AML-193 (cell line): ENCODE measurements around the gene RANBP3.
A peak's percentile ranks its signal among the peaks of the same experiment; 100 is the strongest.
"Not testable (repeated sequence)": the region's sequence is repeated elsewhere in the genome, so short reads cannot be mapped to it uniquely, and the experiment has no call there.

Source experiments
- DNase-seq, 2 experiments: peaks; one replicate each; lab custom pipeline; 2025; lab: John Stamatoyannopoulos, UW

Gene RANBP3

DNA sequence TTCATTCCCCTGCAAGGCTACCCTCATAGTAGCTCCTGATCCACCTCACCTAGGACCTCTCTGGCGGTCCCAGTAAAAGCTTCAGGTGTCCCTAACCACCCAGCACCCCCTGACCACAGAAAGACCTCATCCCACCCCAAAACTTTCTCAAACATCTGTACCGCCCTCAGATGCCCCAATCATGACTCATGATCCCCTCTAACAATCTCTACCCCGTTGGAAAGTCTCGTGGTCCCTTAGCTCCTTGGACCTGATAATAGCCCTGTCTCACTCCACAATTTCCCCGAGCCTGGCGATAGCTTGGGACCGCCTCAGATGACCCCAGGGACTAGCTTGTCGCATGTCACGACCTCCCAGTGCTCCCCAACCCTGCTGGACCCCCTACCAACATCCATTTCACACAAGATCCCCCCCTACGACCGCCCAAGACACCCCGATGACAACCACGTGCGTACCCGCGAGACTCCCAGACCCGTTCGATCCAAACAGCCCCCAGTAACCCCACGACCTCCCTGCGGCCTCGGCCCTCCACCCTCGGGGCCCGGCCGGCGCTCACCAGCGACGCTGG is 74.8 kb downstream of the RANBP3 start:
- DNase-seq = no peak

DNA sequence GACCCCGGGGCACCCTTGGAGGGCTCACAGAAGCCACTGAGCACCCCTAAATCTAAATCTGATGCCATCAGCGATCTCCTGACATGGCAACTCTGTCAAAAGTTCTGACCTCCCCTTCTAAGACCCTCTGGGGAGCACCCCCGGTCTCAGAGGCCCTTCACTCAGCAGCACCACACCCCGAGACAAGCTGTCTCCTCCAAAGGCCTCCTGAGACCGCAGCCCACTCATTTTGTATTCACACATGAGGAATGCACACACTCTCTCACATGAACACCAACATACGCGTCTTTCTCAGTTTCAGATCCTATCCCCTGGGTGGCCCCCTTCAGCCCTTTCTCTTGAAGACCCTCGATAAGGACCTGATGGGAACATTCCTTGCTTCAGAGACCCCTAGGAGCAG is 77.0 kb downstream of the RANBP3 start:
- DNase-seq = no peak

DNA sequence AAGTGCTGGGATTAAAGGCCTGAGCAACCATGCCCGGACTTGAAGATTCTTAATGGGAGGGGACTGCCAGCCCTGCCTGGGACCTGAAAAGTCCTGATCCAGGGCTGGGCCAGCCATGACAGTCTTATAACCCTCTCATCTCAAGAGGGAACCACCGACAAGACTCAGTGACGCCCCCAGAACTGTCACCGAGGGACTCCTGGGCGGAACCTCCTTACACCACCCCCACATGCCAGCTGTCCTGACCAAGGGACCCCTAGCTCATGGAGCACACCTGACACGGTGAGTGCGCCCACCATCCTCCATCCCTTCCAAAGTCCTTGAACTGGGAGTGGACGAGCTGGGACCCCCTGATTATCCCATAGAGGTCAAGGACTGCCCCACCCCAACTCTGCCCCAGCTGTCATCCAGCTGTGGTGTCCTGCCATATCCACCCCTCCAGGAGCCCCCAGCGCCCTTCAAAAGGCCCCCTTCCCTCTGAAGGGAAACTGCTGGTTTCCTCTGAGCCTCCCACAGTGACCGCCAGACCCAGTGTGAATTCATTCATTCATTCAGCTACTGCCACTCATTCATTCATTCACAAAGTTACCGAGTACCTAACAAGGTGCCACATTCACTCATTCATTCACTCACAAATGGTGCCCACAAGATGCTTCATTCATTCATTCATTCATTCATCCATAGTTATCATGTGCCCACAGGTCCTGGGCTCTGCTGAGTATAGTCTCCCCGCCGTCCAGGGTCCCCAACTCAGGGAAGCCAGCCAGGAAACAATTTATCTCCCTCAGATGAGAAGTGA is 78.0 kb downstream of the RANBP3 start:
- no peak for DNase-seq

DNA sequence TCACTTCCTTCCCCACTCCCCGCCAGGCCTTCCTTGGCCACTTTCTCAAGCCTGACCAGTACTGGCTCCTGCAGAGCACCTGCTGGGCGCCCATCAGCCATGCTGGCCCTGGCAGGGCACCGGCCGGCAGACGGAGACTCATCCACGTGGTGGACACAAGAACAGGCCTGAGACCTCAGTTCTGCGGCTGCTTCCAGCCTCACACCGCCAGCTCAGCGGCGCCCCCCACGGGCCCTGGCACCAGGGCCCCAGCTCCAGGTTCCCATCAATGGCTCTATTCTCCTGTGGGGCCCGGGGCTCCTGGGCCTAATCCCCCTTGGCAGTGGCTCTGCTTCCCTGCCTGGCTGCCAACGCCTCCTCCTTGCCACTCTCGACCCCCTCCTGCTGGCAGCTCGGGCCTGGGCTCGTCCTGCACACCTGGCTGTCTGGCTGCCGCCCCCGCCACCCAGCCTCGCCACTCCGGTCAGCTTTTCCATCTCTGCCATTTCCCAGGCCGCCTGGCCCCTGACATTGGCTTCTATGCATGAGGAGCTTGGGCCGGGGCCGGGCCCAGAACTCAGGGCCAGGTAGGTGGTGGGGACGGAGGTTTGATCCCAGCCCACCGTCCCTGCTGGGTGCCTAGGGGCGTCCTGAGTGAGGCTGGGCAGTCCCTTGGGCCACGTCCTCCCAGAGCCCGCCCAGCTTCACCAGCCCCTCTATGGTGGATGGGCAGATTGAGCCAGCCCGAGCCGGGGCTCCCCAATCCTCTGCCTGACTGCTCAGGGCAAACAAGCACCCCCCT is 80.6 kb downstream of the RANBP3 start:
- DNase-seq = no peak

DNA sequence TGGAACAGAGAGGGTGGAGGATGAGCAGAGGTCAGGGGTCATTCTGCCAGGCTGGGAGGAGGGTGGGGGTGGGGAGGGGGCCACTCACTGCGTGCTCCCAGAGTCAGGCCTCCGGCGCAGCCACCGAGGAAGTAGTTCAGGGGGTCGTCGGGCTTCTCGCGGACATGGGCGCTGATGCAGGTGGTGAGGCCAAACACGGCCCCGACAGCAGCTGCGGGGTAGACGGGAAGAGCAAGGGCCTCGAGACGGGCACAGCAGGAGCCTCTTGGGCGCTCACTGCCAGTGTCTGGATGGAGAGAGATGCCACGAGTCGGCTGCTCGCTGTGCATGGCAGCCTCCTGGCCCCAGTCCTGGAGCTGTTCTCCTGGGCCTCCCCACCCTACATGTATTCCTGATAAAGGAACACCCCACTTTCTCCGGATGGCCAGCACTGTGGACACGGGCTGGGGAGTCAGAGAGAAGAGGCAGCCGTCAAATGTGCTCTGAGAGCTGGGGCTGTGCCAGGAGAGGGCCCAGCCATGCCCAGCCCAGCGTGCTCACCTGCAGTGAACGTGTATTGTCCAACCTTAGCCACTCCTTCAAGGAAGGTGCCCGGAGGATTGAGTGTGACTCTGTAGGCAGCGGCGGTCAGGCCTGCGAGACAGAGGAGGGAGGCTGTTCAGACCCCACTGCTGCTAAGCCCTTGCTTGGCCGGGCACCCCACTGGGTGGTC is 81.4 kb downstream of the RANBP3 start:
- DNase-seq = no peak

DNA sequence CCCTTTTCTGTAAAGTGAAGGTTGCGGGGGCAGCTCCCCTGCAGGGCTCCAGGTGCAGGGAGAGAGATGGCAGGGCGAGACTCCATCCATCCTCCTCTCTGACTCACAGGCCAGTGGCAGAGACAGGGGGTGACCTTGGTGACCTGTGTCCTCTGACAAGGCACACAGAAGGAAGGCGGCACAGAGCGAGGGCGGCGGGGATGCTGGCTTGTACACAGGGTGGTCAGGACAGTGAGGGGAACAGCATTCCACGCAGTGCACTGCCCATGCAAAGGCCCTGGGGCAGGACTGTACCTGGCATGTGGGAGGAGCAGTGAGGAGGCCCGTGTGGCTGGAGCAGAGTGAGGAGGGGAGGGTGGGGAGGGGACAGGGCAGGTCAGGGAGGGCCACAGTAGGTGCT is 82.0 kb downstream of the RANBP3 start:
- no peak for DNase-seq

DNA sequence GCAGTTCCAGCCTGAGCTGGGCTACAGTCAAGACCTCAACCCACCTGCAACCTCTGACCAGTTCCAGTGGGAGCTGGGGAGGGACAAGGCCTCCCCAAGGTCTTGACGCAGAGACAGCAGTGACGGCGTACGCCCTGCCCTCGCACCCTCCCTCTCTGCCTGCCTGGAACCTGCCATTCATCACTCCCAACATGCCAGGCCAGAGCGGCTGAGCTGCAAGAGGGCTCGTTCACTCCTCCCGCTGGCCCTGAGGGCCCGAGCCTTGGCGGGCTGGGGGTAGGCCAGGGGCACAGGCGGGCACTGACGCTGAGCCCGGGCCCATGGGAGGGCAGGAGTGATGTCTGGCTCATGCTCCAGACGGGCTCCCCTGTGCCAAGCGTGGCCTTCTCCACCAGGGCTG is 82.5 kb downstream of the RANBP3 start:
- no peak for DNase-seq

DNA sequence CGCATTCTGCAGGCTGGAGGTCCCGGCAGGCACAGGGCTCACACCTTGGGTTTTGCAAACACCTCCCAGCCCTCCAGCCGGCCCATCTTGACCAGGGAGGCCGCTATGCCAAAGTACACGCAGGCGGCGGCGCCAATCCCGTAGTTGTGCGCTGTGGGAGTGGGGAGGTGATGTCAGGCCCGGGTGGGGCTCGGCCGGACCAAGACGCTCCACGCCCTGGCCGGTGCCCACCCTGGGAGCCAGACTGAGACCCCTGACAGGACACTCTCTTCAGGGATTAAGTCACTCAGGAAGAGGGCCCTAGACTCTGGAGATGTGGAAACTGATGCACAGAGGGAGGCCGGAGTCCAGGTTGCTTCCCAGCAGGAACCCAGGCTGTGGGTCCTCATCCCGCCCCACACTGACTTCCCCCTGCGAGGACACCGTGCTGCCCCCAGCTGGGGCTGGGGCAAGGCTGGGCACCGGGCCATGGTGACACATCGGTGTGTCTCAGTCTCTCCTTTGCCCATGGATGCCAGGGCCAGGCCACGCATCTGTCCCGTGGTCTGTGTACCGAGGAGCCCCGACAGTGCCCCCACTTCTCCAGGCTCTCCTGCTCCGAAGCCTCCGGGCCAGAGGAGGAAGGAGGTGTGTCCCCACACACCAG is 83.1 kb downstream of the RANBP3 start:
- no peak for DNase-seq

DNA sequence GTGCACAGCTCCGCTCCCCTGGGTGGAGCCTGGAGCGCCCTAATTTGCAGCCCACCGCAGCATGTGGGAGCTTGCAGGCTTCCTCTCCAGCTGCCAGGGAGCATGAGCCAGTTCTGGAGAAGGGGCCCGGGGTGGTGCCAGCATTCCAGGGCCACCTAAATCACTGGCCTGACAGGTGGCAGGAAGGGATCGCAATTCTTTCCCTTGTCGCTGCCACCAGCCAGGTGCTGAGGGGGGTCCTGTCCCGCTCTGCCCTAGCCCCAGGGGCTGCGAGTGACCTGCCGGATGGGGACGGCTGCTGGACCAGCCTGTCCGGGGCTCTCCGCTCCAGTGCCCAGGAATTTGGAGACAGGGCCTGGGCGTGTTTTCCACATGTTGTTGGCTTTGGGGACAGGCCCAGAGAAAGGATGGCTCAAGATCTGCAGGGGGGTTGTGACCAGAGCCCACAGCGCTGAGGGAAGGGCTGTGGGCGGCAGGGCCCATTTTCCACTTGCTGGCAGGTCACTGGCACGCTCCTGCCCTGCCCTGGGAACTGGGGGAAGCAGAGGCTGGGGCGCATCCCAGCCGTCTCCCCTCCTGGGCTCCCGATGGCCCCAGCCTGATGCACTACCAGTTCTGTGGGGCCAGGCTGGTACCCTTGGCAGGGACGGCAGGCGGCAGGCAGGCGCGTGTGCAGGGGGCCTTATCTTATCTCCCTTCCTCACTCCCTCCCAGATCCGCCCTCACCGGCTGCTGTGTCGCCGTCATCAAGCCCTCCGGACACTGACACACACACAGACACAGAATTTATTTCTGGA is 83.8 kb downstream of the RANBP3 start:
- no peak for DNase-seq

DNA sequence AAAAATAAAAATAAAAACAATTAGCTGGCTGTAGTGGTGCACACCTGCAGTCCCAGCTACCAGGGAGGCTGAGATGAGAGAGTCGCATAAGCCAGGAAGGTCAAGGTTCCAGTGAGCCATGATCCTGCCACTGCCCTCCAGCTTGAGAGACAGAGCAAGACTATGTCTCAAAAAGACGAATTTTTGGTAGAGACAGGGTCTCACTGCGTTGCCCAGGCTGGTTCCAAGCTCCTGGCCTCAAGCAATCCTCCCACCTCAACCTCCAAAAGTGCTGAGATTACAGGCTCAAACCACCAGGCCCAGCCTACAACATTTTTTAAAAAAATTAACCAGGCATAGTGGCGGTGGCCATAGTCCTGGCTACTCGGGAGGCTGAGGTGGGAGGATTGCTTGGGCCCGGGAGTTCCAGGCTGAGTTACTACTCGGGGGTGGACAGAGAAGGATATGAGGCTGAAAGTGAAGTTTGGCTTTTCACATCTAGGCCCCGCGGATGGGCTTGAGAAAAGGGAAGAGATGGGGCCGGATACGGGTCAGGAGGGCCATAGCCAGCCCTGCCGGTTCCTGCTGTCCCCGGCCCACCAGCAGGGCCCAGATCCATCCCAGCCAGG is 84.5 kb downstream of the RANBP3 start:
- no peak for DNase-seq

DNA sequence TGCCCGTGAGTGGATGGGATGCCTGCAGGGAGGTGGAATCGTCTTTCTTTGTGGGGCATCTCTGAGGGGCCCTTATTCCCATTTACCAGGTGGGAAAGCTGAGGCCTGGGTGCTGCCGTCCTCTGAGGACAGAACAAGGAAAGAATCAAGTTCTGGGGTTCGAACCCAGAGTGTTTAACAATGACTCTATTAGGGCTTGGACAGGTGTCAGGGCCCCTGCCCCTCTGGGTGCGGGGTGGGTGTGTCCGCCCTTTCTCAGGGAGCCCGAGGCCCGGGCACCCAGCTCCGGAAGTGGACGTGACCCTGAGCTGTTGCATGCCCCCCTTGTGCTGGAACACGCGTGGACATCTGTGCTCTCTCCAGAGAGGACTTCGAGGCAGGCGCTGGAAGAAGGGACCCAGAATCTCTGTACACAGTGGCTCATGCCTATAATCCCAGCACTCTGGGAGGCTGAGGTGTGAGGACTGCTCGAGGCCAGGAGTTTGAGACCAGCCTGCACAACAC is 85.1 kb downstream of the RANBP3 start:
- DNase-seq = no peak

DNA sequence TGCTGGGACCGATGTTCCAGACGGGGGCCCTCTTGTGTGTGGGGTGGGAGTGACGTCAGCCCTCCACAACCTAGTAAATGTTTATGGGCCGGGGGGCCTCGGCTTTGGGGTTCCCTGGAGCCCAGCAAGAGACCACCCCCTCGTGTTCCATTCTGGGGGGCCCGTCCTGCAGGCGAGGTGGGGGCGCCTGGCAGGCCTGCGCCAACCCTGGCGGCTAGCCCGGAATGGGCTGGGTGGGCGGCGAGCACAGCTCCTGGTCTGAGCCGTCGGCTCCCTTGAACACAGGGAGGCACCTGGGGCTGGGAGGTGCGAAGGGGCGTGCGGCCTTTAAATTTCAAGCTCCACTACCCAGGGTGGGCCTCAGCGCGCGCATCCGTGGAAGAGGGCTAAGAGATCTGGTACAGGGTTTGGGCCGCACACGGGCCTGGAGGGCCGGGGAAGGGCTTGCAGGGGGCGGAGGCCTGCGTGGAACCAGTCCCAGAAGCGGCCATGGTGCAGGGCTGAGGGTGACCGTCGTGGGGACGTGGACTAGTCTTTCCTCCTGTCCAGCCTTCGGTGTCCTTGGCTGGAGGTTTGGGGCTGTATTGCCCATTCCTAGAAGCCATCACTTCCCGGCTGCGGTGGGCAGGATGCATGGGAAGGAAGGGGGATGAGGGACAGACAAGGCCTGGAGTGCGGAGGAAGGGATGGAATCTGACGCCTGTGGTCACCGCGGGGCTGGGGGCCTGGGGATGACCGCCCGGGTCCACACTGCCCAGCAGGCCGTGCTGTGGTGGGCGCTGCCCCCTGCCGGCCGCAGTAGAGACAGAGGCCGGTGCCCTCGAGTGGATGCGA is 85.8 kb downstream of the RANBP3 start:
- DNase-seq = peak in 1 of 2 experiments; percentile 11

DNA sequence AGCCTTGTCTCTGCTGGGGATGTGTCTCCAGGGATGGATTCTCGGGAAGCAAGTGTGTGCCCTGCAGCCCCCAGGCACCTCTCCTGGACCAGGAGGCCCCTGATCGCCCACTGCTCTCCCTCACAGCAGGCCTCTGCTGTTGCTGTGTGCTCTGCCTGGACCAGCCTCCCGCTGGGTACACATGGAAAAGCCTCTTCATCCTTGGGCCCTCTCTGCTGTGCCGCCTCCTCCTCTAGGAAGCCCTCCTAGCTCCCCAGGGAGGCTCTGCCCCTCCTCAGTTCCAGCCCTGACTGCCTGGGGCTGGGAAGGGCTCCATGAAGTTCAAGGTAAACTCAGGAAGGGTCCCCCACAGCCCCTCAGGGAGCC is 86.4 kb downstream of the RANBP3 start:
- no peak for DNase-seq

DNA sequence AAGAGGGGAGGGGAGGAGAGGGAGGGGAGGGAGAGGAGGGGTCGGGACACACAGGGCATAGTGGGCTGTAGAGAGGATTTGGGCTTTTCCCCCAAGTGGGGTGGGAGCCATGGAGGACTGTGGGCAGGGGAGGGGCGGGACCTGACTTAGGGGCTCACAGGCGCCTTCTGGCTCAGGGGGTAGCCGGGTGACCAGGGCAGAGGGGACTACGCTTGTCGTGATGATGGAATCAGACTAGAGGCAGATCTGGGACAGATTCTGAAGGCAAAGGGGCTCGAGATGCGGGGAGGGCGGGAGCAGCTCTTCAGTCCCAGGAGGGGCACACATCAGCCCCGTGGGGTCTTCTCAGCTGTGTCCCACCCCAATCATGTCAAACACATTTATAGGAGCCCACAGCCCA is 87.8 kb downstream of the RANBP3 start:
- no peak for DNase-seq

DNA sequence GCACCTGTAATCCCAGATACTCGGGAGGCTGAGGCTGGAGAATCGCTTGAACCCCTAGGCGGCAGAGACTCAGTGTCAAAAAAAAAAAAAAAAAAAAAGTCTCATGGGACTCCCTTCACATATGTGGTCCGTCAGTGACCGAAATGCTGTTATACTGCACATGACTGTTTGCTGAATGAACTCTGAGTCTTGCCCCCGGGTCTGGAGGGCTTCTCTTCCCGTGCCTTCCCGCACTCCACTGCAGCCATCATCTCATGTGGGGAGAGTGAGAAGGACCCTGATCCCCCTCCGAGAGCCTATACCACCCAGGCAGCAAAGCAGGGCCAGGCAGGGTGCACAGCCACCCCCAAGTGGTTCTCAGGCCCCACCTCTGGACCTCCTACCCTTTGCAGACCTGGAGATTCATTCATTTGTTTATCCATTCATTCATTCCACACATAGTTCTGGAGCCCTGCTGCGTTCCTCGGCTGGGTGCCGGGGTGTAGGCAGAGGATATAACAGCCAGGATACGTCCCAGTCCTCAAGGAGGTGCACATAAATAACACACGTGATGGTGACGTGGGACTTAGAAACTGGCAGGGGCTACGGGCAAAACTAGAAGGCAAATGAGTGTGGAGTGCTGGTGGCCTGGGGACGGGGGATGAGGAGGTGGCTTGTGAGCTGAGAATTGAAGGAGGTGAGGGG is 88.5 kb downstream of the RANBP3 start:
- no peak for DNase-seq

DNA sequence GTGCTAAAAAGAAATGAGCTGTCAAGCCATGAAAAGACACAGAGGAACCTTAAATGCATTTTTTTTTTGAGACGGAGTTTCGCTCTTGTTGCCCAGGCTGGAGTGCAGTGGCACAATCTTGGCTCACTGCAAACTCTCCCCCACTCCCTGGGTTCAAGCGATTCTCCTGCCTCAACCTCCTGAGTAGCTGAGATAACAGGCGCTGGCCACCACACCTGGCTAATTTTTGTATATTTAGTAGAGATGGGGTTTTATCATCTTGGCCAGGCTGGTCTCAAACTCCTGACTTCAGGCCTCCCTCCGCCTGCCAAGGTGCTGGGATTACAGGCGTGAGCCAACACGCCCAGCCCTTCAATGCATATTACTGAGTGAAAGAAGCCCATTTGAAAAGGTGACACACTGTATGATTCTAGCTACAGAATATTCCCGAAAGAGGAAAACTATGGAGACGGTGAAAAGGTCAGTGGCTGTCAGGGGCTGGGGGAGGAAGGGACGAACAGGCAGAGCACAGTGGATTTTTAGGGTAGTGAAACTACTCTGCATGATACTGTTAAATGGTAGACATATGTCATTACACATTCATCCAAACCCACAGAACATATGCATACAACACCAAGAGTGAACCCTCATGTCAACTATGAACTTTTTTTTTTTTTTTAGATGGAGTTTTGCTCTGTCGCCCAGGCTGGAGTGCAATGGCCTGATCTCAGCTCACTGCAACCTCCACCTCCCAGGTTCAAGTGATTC is 93.7 kb downstream of the RANBP3 start:
- not testable (repeated sequence) for DNase-seq

DNA sequence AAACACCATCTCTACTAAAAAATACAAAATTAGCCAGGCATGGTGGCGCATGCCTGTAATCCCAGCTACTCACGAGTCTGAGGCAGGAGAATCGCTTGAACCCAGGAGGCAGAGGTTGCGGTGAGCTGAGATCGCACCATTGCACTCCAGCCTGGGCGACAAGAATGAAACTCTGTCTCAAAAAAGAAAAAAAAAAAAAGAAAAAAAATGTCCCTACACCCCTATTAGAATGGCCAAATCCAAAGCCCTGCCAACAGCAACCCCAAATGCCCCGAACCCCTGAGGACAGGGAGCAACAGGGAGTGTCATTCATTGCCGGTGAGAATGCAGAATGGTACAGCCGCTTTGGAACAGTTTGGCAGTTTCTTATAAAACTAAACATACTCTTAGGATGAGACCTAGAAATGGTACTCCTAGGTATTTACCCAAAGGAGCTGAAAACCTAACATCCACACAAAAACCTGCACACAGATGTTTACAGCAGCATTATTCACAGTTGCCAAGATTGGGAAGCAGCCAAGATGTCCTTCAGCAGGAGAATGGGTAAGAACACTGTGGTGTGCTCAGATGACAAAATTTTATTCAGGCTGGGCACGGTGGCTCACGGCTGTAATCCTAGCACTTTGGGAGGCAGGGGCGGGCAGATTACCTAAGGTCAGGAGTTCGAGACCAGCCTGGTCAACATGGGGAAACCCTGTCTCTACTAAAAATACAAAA is 94.6 kb downstream of the RANBP3 start:
- DNase-seq = not testable (repeated sequence)
